Mononuclear cell (primary cell): Measurements from ENCODE around the gene MAMDC2. TPM values are rescaled to one million over a fixed set of nuclear protein-coding genes. Genes with fewer than 3 reads are reported as not detected.

Source experiments
- H3K27me3 ChIP-seq: 2 replicates; pipeline ENCODE4 v1.6.0; 2011; ENCODE audit warnings: low read length, control low read depth; ENCODE audit not compliant: insufficient read depth
- H3K4me1 ChIP-seq: 2 replicates; pipeline ENCODE4 v1.5.1; 2011; ENCODE audit warnings: mild to moderate bottlenecking, low read length, control low read depth; ENCODE audit not compliant: insufficient read depth
- H3K4me3 ChIP-seq: 2 replicates; pipeline ENCODE4 v1.5.1; 2011; ENCODE audit warnings: mild to moderate bottlenecking, low read length, moderate library complexity
- H3K9me3 ChIP-seq: 2 replicates; pipeline ENCODE4 v1.5.1; 2011; ENCODE audit warnings: low read depth, mild to moderate bottlenecking, control low read depth, low read length
- total RNA-seq: library from RNA; depleted of rRNA; stranded (reverse); fragments of >200 nt; gene quantifications from one replicate; pipeline ENCODE4 v1.2.3, GENCODE V29; 2012

MAMDC2 gene
- total RNA-seq, 1 donor, result 0.10 TPM

- H3K9me3 ChIP-seq, result no peaks in the 10 kb centered on the region
- H3K4me3 ChIP-seq, result no peak overlapping the region
- no peaks in the 10 kb centered on the region for H3K27me3 ChIP-seq
- no peaks in the 10 kb centered on the region for H3K4me1 ChIP-seq
Observed at GRCh38 chr9:70120834-70121510, 77.3 kb downstream of the MAMDC2 start.

- Histone ChIP-seq H3K9me3 (no peaks in the 10 kb centered on the region), H3K4me3 (no peak overlapping the region)
Observed at GRCh38 chr9:70121818-70122436, 78.3 kb downstream of the MAMDC2 start.

DNA sequence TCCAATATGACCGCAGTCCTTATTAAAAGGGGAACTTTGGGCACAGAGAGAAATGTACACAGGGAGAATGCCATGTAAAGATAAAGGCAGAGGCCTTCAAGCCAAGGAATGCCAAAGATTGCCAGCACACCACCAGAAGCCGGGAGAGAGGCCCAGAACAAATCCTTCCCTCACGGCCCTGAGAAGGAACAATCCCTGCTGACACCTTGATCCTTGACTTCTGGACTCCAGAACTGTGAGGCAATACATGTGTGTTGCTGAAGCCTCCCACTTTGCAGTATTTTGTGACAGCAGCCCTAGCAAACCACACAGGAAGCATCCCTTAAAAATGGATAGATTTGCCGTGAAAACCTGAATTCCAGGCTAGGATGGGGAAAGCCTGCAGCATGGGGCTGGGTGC lies 80.0 kb downstream of the MAMDC2 start:
- H3K27me3 ChIP-seq, result no peaks in the 10 kb centered on the region
- no peaks in the 10 kb centered on the region for H3K9me3 ChIP-seq
- H3K4me3 ChIP-seq, result no peak overlapping the region
- no peaks in the 10 kb centered on the region for H3K4me1 ChIP-seq

More at GRCh38 chr9:70121818-70122436, 78.3 kb downstream of the MAMDC2 start:
- Histone ChIP-seq H3K27me3 (no peaks in the 10 kb centered on the region), H3K4me1 (no peaks in the 10 kb centered on the region)

- H3K9me3 ChIP-seq, result no peaks in the 10 kb centered on the region
- H3K27me3 ChIP-seq, result no peaks in the 10 kb centered on the region
- no peaks in the 10 kb centered on the region for H3K4me1 ChIP-seq
- no peak overlapping the region for H3K4me3 ChIP-seq
Observed at GRCh38 chr9:70125621-70126263, 82.1 kb downstream of the MAMDC2 start.

- H3K27me3 ChIP-seq, result no peaks in the 10 kb centered on the region
- no peaks in the 10 kb centered on the region for H3K4me1 ChIP-seq
- H3K4me3 ChIP-seq, result no peak overlapping the region
- H3K9me3 ChIP-seq, result no peaks in the 10 kb centered on the region
Observed at GRCh38 chr9:70127036-70127435, 83.4 kb downstream of the MAMDC2 start.

- Histone ChIP-seq H3K4me1 (no peaks in the 10 kb centered on the region), H3K4me3 (no peak overlapping the region), H3K9me3 (no peaks in the 10 kb centered on the region), H3K27me3 (no peaks in the 10 kb centered on the region)
Observed at GRCh38 chr9:70127540-70128416, 84.1 kb downstream of the MAMDC2 start.

DNA sequence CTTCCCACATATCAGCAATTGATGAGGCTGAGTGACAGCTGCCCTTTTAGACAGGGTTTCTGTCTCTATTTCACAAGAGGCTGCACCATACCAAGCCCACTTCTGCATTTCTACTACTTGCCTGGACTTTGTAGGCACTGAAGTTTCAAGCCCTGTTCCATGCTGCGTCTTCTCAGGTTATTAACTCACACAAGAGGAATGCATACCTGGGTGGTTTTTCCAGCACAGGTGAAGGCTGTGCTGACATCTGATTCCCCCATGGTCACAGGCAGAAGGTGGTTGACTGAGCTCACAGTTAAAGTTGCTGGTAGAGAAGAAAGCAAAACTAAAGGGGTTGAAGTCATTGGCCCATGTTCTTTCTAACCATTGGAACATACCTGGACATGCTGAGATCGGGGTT lies 86.6 kb downstream of the MAMDC2 start:
- H3K4me1 ChIP-seq, result no peaks in the 10 kb centered on the region
- no peaks in the 10 kb centered on the region for H3K9me3 ChIP-seq
- H3K4me3 ChIP-seq, result no peak overlapping the region
- no peaks in the 10 kb centered on the region for H3K27me3 ChIP-seq

- H3K4me1 ChIP-seq, result no peaks in the 10 kb centered on the region
- H3K9me3 ChIP-seq, result no peaks in the 10 kb centered on the region
- no peak overlapping the region for H3K4me3 ChIP-seq
- no peaks in the 10 kb centered on the region for H3K27me3 ChIP-seq
Observed at GRCh38 chr9:70131296-70131695, 87.6 kb downstream of the MAMDC2 start.

DNA sequence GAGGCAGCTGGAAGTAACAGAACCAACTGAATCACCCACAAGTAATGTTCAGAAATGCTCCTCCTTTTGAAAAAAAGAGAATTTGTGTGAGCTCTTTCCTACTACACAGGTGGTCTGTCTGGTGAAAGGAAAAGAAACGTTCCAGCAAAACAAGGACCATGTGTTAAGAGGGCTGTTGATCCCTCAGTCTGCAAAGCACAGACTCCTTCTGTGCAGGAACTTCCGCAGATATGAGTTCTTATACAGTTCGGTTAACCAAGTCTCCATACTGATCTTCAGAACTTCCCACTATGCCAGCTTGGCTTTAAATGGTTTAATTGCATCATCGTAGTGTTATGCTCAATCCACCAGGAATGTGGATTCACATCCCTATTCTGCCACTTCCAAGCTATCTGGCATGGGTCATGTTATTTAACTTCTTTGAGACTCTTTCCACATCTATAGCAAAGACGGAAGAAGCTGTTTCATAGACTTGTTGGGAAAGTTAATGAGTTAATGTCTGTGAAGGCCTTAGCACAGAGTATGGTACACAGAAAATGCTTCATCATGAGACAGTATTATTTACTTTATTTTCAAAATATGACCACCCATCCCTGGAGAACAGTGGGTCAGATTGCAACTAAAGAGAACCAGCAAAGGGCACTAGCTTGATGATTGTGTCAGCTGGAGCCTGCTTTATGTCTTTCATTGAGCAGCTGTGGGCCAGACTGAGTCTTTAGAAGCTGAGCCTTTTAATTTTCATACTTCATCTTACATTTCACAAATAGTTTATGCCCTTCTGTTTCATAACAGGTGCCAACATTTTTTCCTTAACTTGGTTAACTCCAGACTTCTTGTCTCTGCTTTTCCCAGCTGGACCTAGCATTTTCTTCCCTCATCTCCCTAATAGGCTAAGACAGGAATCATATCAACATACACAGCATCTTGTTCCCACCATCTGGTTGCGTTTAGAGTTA lies 89.9 kb downstream of the MAMDC2 start:
- Histone ChIP-seq H3K27me3 (no peaks in the 10 kb centered on the region), H3K9me3 (no peaks in the 10 kb centered on the region), H3K4me3 (no peak overlapping the region), H3K4me1 (no peaks in the 10 kb centered on the region)

DNA sequence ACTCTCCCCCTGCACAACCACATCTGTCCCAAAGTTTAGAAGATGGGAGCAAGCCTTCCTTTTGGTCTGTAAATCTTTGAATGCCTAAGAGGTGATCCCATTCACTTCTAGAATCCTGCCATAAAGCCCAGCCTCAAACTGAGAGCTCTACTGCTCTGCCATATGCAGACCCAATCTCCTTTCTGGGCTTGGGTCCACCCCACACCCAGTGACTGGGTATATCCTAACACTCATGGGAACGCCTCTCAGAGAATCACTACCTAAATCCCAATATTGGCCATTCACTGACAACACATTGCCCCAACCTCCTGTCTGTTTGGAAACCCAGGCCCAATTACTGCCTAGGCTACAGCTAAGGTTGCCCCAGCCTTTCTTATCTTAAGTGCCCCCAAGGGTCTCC lies 90.7 kb downstream of the MAMDC2 start:
- no peak overlapping the region for H3K4me3 ChIP-seq
- H3K4me1 ChIP-seq, result no peaks in the 10 kb centered on the region
- H3K9me3 ChIP-seq, result no peaks in the 10 kb centered on the region
- H3K27me3 ChIP-seq, result no peaks in the 10 kb centered on the region

DNA sequence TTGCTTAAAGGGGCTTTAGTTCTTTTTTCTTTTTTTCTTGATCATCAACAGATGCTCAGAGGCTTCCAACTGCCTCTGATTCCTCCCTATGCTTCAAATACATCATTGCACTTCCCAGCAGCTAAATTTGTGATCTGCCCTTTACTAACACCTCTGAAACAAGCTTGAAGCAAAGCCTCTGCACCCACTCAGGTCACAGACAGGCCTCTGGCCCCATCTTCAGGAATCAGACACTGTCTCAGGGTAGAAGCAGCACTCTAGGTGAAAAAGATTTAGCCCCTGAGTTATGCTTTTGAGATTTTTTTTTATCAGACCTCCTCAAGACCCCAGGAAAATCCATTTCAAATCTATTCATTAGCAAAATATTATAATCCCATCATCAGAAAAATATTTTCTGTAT lies 91.5 kb downstream of the MAMDC2 start:
- Histone ChIP-seq H3K4me1 (no peaks in the 10 kb centered on the region), H3K9me3 (no peaks in the 10 kb centered on the region), H3K27me3 (peaks cover 1% of the 10 kb centered on the region), H3K4me3 (no peak overlapping the region)

GRCh38 chr9:70136632-70137031 lies 93.0 kb downstream of the MAMDC2 start:
- Histone ChIP-seq H3K4me3 (no peak overlapping the region), H3K9me3 (no peaks in the 10 kb centered on the region), H3K27me3 (peaks cover 3% of the 10 kb centered on the region), H3K4me1 (no peaks in the 10 kb centered on the region)

DNA sequence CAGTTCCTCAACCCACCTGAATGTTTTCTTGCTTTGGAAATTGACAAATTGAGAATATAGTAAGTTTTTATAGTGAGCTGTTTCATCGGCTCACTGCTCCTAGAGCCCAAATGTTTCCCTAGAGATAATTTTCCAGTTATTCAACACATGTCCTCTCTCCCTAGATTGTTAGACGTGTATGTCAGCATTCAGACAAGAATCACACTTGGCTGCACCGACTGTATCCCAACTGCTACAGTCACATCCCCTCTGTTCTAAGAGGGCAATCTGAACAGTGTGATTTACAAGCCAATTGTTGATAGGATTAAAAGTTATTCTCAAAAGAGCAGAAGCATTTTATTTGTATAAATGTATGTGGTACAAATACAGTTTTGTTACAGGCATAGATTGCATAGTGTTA lies 93.9 kb downstream of the MAMDC2 start:
- Histone ChIP-seq H3K9me3 (no peaks in the 10 kb centered on the region), H3K27me3 (peaks cover 3% of the 10 kb centered on the region), H3K4me3 (no peak overlapping the region), H3K4me1 (no peaks in the 10 kb centered on the region)

DNA sequence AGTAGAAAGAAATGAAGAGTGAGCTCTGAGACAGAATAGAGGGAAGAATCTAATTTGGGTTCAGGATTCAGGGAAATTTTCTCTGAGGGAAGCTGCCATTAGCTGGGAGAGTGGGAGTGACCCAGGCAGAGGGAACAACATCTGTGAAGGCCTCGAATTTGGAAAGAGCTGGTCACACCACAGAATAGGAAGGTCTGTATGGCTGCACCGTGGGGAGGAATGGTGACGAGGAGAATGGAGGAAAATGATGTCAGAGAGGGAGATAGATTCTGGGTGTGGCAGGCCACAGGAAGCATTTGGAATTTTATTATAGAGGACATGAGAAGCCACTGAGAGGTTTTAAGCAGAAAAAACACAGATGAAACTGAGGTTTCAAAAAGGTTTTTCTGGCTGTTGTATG lies 98.5 kb downstream of the MAMDC2 start:
- Histone ChIP-seq H3K4me1 (no peaks in the 10 kb centered on the region), H3K4me3 (no peak overlapping the region), H3K27me3 (peaks cover 3% of the 10 kb centered on the region), H3K9me3 (no peaks in the 10 kb centered on the region)
